RWPE1 (cell line): ENCODE measurements around the gene PSAPL1.

Experiments
- CTCF ChIA-PET: fragments of 350-600 bp; sonication (Branson Sonifier 250); formaldehyde crosslinking; extraction: SDS; loops from one replicate; lab custom pipeline; 2021; lab: Yijun Ruan, JAX
- POLR2A ChIA-PET: fragments of 400-600 bp; formaldehyde crosslinking; extraction: SDS; loops from one replicate; lab custom pipeline; 2020; ENCODE audit warnings: antibody characterized with exemption; ENCODE audit not compliant: low non-redundant PET; lab: Yijun Ruan, JAX
- DNase-seq: peaks from one replicate; pipeline ENCODE4 v3.0.0; 2012; ENCODE audit warnings: low spot score
- H3K27ac ChIP-seq: fragments of 450-650 bp; 2 replicates; pipeline ENCODE4 v1.5.1; 2017
- CTCF ChIP-seq: fragments of 450-650 bp; conservative IDR thresholded peaks from 2 replicates; pipeline ENCODE4 v1.5.1; 2017; ENCODE audit warnings: low read depth, mild to moderate bottlenecking

The PSAPL1 gene

DNA sequence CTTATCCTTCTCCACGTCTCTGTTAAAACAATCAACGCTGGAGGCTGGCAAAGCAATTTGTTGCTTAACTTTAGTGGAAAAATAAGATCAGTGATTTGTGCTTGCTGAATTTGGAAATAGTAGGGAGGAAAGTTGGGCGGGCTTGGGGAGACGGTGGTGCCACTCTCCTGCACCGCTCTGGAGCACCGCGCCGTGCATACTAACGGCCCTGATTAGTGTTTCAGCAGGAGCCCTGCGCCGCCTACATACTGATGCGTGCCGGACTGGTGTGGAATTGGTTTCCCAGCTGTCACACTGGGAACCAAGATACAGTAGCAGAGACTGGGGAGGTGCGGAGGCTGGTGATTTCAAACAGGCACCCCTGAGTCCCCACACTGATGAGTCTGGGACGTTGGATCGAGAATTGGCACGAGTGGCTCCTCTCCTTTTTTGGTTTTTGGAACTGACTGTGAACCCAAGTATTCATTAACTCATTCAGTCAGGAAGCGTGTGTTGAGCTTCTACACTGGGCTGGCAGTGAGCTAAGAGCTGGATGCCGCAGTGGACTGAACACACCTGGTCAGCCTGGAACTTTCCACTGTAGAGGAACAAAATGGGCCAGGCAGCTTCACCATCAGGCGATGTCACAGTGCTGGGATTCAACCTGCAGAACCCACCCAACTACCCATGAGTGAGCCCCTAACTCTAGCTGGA, 29.0 kb upstream of the PSAPL1 start:
- ChIA-PET CTCF (no interaction called here), POLR2A (no interaction called here)
- H3K27ac ChIP-seq = no peak overlapping the region
- no peak for TF ChIP-seq CTCF
- DNase-seq = no peak

GRCh38 chr4:7462509-7462971, 27.8 kb upstream of the PSAPL1 start:
- CTCF ChIA-PET = interaction anchor here (0.6 to 1.0 kb wide), 6 partner anchors 57 to 357 kb away, joined by 3 to 8 read pairs (median 4); no protein-coding TSS in a partner anchor
- POLR2A ChIA-PET = interaction anchor here (0.7 kb wide), 1 partner anchor 263 kb away, joined by 3 read pairs; no protein-coding TSS in a partner anchor
- peak overlapping the region; percentile 63 for H3K27ac ChIP-seq
- DNase-seq = peak; percentile 60
- TF ChIP-seq CTCF = peak; percentile 69

GRCh38 chr4:7461230-7461629, 26.5 kb upstream of the PSAPL1 start:
- no peak for DNase-seq
- CTCF ChIA-PET = interaction anchor here (0.6 to 1.7 kb wide), 2 partner anchors 269 to 309 kb away, joined by 3 to 4 read pairs; no protein-coding TSS in a partner anchor
- POLR2A ChIA-PET = no interaction called here
- no peak for TF ChIP-seq CTCF
- H3K27ac ChIP-seq = peak overlapping the region; percentile 63; the same call in 1 of the 2 replicates

GRCh38 chr4:7460566-7460965, 25.8 kb upstream of the PSAPL1 start:
- no peak overlapping the region for H3K27ac ChIP-seq
- DNase-seq = no peak
- ChIA-PET CTCF (interaction anchor here (1.7 kb wide), 1 partner anchor 269 kb away, joined by 4 read pairs; no protein-coding TSS in a partner anchor), POLR2A (no interaction called here)
- no peak for TF ChIP-seq CTCF

DNA sequence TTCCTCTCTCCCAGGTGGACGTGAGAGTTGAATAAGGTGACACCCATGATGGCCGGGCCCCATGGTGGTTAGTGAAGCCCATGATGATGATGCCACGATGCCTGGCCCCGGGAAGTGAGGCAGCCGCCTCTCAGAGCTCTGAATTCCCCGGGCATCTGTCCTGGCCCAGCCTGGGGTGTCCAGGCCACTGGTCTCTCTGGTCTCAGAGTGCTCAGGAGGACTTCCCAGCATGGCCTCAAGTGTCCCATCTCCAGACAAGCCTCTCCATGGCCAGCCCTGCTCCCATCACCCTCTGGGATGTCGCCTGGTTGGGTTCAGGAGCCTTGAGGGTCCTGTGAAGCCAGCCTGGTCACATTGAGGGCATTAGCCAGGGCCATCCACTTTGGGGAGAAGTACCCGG, 24.7 kb upstream of the PSAPL1 start:
- no peak for DNase-seq
- POLR2A ChIA-PET = no interaction called here
- CTCF ChIA-PET = no interaction called here

DNA sequence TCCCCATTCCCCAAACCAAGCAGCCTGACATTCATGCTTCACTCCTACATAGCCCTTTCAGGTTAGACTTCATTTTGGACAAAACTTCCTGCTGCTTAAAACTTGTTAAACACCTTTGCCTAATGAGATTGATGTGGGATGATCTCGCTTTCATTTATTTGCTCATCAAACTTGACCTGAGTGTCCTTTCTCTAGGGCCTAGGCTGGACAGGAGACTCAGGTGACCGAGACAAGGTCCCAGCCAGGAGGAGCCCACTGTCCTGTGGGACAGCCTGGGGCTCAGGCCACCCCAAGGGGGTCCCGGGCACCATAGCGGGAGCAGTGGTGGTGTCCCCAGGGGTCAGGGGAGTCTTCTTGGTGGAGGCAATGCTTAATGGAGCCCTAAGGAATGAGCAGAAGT, 23.7 kb upstream of the PSAPL1 start:
- no peak for TF ChIP-seq CTCF
- CTCF ChIA-PET = no interaction called here
- H3K27ac ChIP-seq = no peak overlapping the region
- DNase-seq = no peak
- POLR2A ChIA-PET = no interaction called here

More for the DNA sequence above, 24.7 kb upstream of the PSAPL1 start:
- no peak overlapping the region for H3K27ac ChIP-seq
- TF ChIP-seq CTCF = no peak
